OCI-LY7 (cell line): ENCODE data around the gene HDGF.

Experiments used
- EZH2phosphoT487 ChIP-seq: fragments of 200-600 bp; sonication (generic); IDR thresholded peaks from 2 replicates; pipeline ENCODE4 v1.6.1; 2018; ENCODE audit warnings: low read depth, borderline replicate concordance, mild to moderate bottlenecking, mixed run types, antibody characterized with exemption, low read length, moderate library complexity, mixed read lengths
- TF ChIP-seq, protein P1 (sequence below): fragments of 200-600 bp; sonication (generic); conservative IDR thresholded peaks from 2 replicates; pipeline ENCODE4 v1.5.1; 2014; ENCODE audit warnings: mild to moderate bottlenecking, antibody characterized with exemption, low read length, moderate library complexity, mixed read lengths

DNA sequence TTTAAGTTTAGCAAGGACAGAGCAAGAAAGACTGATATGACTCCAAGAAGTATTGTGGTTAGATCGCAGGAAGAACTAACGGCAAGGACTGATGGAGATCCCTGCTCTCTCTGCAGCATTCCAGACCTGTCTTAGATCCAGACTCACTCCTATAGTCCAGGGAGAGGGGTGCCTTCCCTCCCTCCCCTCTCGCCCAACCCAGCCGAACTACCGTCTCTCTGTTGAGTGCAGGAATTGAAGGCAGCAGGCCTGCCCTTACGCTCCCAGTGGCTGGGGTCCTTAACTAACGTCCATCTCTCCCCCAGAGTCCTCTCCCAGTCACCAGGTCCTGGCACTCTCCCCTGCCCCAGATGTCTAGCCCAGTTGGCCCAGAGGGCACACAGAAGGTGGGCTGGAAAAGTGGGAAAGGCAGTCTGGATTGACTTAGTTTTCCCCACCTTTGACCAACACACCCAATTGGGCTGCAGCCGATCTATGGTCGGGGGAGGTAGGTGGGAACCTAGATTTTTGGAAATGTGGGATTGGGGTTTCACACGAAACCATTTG lies 47.2 kb downstream of the HDGF start:
- TF ChIP-seq, protein P1, sequence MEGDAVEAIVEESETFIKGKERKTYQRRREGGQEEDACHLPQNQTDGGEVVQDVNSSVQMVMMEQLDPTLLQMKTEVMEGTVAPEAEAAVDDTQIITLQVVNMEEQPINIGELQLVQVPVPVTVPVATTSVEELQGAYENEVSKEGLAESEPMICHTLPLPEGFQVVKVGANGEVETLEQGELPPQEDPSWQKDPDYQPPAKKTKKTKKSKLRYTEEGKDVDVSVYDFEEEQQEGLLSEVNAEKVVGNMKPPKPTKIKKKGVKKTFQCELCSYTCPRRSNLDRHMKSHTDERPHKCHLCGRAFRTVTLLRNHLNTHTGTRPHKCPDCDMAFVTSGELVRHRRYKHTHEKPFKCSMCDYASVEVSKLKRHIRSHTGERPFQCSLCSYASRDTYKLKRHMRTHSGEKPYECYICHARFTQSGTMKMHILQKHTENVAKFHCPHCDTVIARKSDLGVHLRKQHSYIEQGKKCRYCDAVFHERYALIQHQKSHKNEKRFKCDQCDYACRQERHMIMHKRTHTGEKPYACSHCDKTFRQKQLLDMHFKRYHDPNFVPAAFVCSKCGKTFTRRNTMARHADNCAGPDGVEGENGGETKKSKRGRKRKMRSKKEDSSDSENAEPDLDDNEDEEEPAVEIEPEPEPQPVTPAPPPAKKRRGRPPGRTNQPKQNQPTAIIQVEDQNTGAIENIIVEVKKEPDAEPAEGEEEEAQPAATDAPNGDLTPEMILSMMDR = no peak
- TF ChIP-seq EZH2phosphoT487 = no peak
